HG03439 (cell line): Measurements from ENCODE around the gene ESPNL.

Experiments used
- ATAC-seq: cut with Tn5 transposase; IDR thresholded peaks from one replicate; pipeline ENCODE4 v1.9.1; 2021; ENCODE audit warnings: mild to moderate bottlenecking, moderate library complexity; ENCODE audit not compliant: unreplicated experiment

Gene ESPNL

GRCh38 chr2:238139196-238140039 is 39.3 kb downstream of the ESPNL start:
- ATAC-seq: no peak

- ATAC-seq: no peak
Observed at GRCh38 chr2:238140040-238140439, 39.9 kb downstream of the ESPNL start.

GRCh38 chr2:238140721-238141540 is 40.8 kb downstream of the ESPNL start:
- no peak for ATAC-seq

GRCh38 chr2:238141541-238142318 is 41.6 kb downstream of the ESPNL start:
- ATAC-seq: no peak

- no peak for ATAC-seq
Observed at GRCh38 chr2:238142382-238143205, 42.5 kb downstream of the ESPNL start.

GRCh38 chr2:238143239-238143951 is 43.3 kb downstream of the ESPNL start:
- ATAC-seq: no peak

- no peak for ATAC-seq
Observed at GRCh38 chr2:238144262-238144661, 44.1 kb downstream of the ESPNL start.

- no peak for ATAC-seq
Observed at GRCh38 chr2:238145046-238145445, 44.9 kb downstream of the ESPNL start.

- ATAC-seq: no peak
Observed at GRCh38 chr2:238145851-238146250, 45.7 kb downstream of the ESPNL start.

GRCh38 chr2:238146884-238147544 is 46.9 kb downstream of the ESPNL start:
- no peak for ATAC-seq

GRCh38 chr2:238148981-238149380 is 48.8 kb downstream of the ESPNL start:
- ATAC-seq: no peak

- no peak for ATAC-seq
Observed at GRCh38 chr2:238149841-238150572, 49.9 kb downstream of the ESPNL start.

- ATAC-seq: no peak
Observed at GRCh38 chr2:238150686-238151085, 50.5 kb downstream of the ESPNL start.

GRCh38 chr2:238151205-238151604 is 51.1 kb downstream of the ESPNL start:
- no peak for ATAC-seq

GRCh38 chr2:238151628-238152235 is 51.6 kb downstream of the ESPNL start:
- no peak for ATAC-seq

GRCh38 chr2:238152771-238153688 is 52.9 kb downstream of the ESPNL start:
- ATAC-seq: no peak

GRCh38 chr2:238154570-238154969 is 54.4 kb downstream of the ESPNL start:
- ATAC-seq: no peak
